Tibial nerve (tissue), 4 donors: ENCODE measurements around the gene CS. TPM values are rescaled to one million over a fixed set of nuclear protein-coding genes. Genes with fewer than 3 reads are reported as not detected.
"Not testable (repeated sequence)": the region's sequence is repeated elsewhere in the genome, so short reads cannot be mapped to it uniquely, and the experiment has no call there.

Experiments used
- DNase-seq, 2 donors: peaks; one replicate each; pipeline ENCODE4 v3.0.0-alpha.2; 2019; ENCODE audit warnings: low spot score in 2 of 2
- H3K27ac ChIP-seq, 4 donors: fragments of 200-600 bp; sonication (generic) in 3 of 4; one replicate each; pipeline ENCODE4 v1.5.1; 2017 to 2019; ENCODE audit warnings: mild to moderate bottlenecking in 1 of 4
- H3K27me3 ChIP-seq, 2 donors: fragments of 200-600 bp; sonication (generic) in 1 of 2; one replicate each; pipeline versions ENCODE4 v1.5.1 to v1.6.0; 2017 to 2019
- H3K36me3 ChIP-seq, 3 donors: fragments of 200-600 bp; sonication (generic); one replicate each; pipeline ENCODE4 v1.5.1; 2018 to 2019
- H3K4me1 ChIP-seq, 4 donors: fragments of 200-600 bp; sonication (generic) in 3 of 4; one replicate each; pipeline ENCODE4 v1.5.1; 2017 to 2019
- H3K4me3 ChIP-seq, 4 donors: fragments of 200-600 bp; sonication (generic) in 3 of 4; one replicate each; pipeline ENCODE4 v1.5.1; 2017 to 2019; ENCODE audit warnings: mild to moderate bottlenecking in 1 of 4, moderate library complexity in 1 of 4
- H3K9me3 ChIP-seq, 4 donors: fragments of 200-600 bp; sonication (generic) in 3 of 4; one replicate each; pipeline ENCODE4 v1.5.1; 2017 to 2019
- CTCF ChIP-seq, 5 experiments: fragments of 200-600 bp in 3 of 5; fragments of 450-650 bp in 2 of 5; sonication (generic) in 3 of 5; IDR thresholded peaks; one replicate each; pipeline ENCODE4 v1.5.1; 2016 to 2019; ENCODE audit warnings: antibody characterized with exemption in 5 of 5, mild to moderate bottlenecking in 3 of 5, moderate library complexity in 2 of 5
- EP300 ChIP-seq, 2 donors: sonication (generic); formaldehyde crosslinking; IDR thresholded peaks; one replicate each; pipeline ENCODE4 v1.6.1; 2017; ENCODE audit warnings: antibody characterized with exemption in 2 of 2, mild to moderate bottlenecking in 1 of 2
- POLR2A ChIP-seq, 2 donors: fragments of 450-650 bp; IDR thresholded peaks; one replicate each; pipeline ENCODE4 v1.6.1; 2017; ENCODE audit warnings: antibody characterized with exemption in 2 of 2, mild to moderate bottlenecking in 2 of 2, moderate library complexity in 2 of 2
- WGBS, 2 donors: methylation state at CpG; one replicate each; pipeline ENCODE4 v1.1.5; 2018; 5-methylcytosine and 5-hydroxymethylcytosine counted together
- total RNA-seq, 4 donors: library from RNA; depleted of rRNA; stranded (reverse); fragments of >200 nt; gene quantifications; one replicate each; pipeline ENCODE4 v1.1.0, GENCODE V29; 2016

CS gene
- total RNA-seq, 4 donors from 2014 or later: 63.7 to 112 (median 84.2) TPM

GRCh38 chr12:56288705-56289387, 11.3 kb downstream of the CS start:
- H3K36me3 ChIP-seq: peaks cover 0 to 50% (median 0%) of the 10 kb centered on the region in 3 donors
- WGBS, 2 donors: 70 to 79% methylated on average over 3 of the region's 3 CpGs
- H3K9me3 ChIP-seq: no peaks in the 10 kb centered on the region
- H3K27ac ChIP-seq: no peak overlapping the region
- TF ChIP-seq POLR2A (IDR thresholded peaks at IDR 0.05): no peak
- no peak for TF ChIP-seq CTCF (IDR thresholded peaks at IDR 0.05)
- no peak for TF ChIP-seq EP300 (IDR thresholded peaks at IDR 0.05)
- peaks cover 0 to 29% (median 2%) of the 10 kb centered on the region in 4 donors for H3K4me1 ChIP-seq
- no peak for DNase-seq
- H3K4me3 ChIP-seq: no peak overlapping the region
- H3K27me3 ChIP-seq: no peaks in the 10 kb centered on the region

GRCh38 chr12:56286044-56286830, 13.9 kb downstream of the CS start:
- 41 to 54% methylated on average over 4 of the region's 4 CpGs for WGBS, 2 donors

GRCh38 chr12:56284263-56284662, 15.9 kb downstream of the CS start:
- H3K9me3 ChIP-seq, H3K27me3 ChIP-seq, H3K4me3 ChIP-seq, DNase-seq, H3K27ac ChIP-seq: not testable (repeated sequence)
- Histone ChIP-seq H3K4me1 (peaks cover 0 to 26% (median 2%) of the 10 kb centered on the region in 4 donors), H3K36me3 (peaks cover 0 to 73% (median 8%) of the 10 kb centered on the region in 3 donors)
- 90 to 91% methylated on average over 5 of the region's 5 CpGs for WGBS, 2 donors

More at GRCh38 chr12:56286044-56286830, 13.9 kb downstream of the CS start:
- no peaks in the 10 kb centered on the region for H3K27me3 ChIP-seq
- no peak for DNase-seq
- H3K4me3 ChIP-seq: no peak overlapping the region
- no peaks in the 10 kb centered on the region for H3K9me3 ChIP-seq
- H3K4me1 ChIP-seq: peaks cover 0 to 26% (median 2%) of the 10 kb centered on the region in 4 donors
- H3K27ac ChIP-seq: no peak overlapping the region
- TF ChIP-seq EP300 (IDR thresholded peaks at IDR 0.05) (no peak), CTCF (IDR thresholded peaks at IDR 0.05) (no peak), POLR2A (IDR thresholded peaks at IDR 0.05) (no peak)
- H3K36me3 ChIP-seq: peaks cover 0 to 65% (median 4%) of the 10 kb centered on the region in 3 donors

- peaks cover 0 to 89% (median 10%) of the 10 kb centered on the region in 3 donors for H3K36me3 ChIP-seq
- WGBS, 2 donors: 96 to 100% methylated on average over 2 of the region's 2 CpGs
- H3K4me3 ChIP-seq: no peak overlapping the region
- no peaks in the 10 kb centered on the region for H3K27me3 ChIP-seq
- H3K9me3 ChIP-seq: no peaks in the 10 kb centered on the region
- DNase-seq: no peak
- no peak for TF ChIP-seq CTCF (IDR thresholded peaks at IDR 0.05)
- no peak for TF ChIP-seq POLR2A (IDR thresholded peaks at IDR 0.05)
- no peak for TF ChIP-seq EP300 (IDR thresholded peaks at IDR 0.05)
- no peak overlapping the region for H3K27ac ChIP-seq
- peaks cover 0 to 21% (median 2%) of the 10 kb centered on the region in 4 donors for H3K4me1 ChIP-seq
Measured at GRCh38 chr12:56282579-56282978, 17.6 kb downstream of the CS start.

- 81 to 89% methylated on average over 6 of the region's 6 CpGs for WGBS, 2 donors
- DNase-seq: no peak
- Histone ChIP-seq H3K4me3 (no peak overlapping the region), H3K27ac (no peak overlapping the region), H3K27me3 (no peaks in the 10 kb centered on the region), H3K9me3 (no peaks in the 10 kb centered on the region), H3K4me1 (peaks cover 0 to 19% (median 2%) of the 10 kb centered on the region in 4 donors), H3K36me3 (peaks cover 0 to 94% (median 10%) of the 10 kb centered on the region in 3 donors)
- no peak for TF ChIP-seq POLR2A (IDR thresholded peaks at IDR 0.05)
- no peak for TF ChIP-seq CTCF (IDR thresholded peaks at IDR 0.05)
- TF ChIP-seq EP300 (IDR thresholded peaks at IDR 0.05): no peak
Measured at GRCh38 chr12:56282030-56282429, 18.1 kb downstream of the CS start.
